ENCODE measurements around the gene SECISBP2L. TPM values are rescaled to one million over a fixed set of nuclear protein-coding genes. Genes with fewer than 3 reads are reported as not detected.

Gene SECISBP2L
- total and polyA plus RNA-seq, 2 of the 4 experiments (the other 2 are of a cell fraction), result 13.1 to 34.1 TPM

- H3K79me1 ChIP-seq (ENCODE audit: low read depth in 1 of 2, low read length in 2 of 2), result peaks cover 6 to 42% of the 10 kb centered on the region in 2 experiments; a peak in 3 of 4 replicates
- no peaks in the 10 kb centered on the region; the same call in 1 of the 2 replicates for H3K36me3 ChIP-seq (ENCODE audit: control insufficient read depth, insufficient read depth, low read length)
- no peak overlapping the region for H2BK120ac ChIP-seq (ENCODE audit: low read depth, low read length)
- DNase-seq (no peak), ATAC-seq (ENCODE audit: low read depth) (no peak)
- no peak overlapping the region; the same call in 1 of the 2 replicates for H2BK20ac ChIP-seq (ENCODE audit: low read depth, low read length)
- in situ Hi-C loops (cut with MboI; ENCODE audit: low sequenced_read_pairs), result loop anchor here (25.0 kb wide), 1 partner anchor 594 kb away; no protein-coding TSS in a partner anchor
- no peak overlapping the region for H3K23ac ChIP-seq (ENCODE audit: low read depth, low read length)
- H3K4me3 ChIP-seq (ENCODE audit: insufficient read depth, low read depth, low read length), result no peak overlapping the region
- no peak overlapping the region for H2AK9ac ChIP-seq (replicated peaks; ENCODE audit: low read depth, low read length, poor library complexity)
- no peak overlapping the region for H3K4me2 ChIP-seq (ENCODE audit: low read depth, low read length)
- no peak for TF ChIP-seq USF2 (IDR thresholded peaks at IDR 0.05; ENCODE audit: low read depth, low read length)
- TF ChIP-seq RCOR1 (IDR thresholded peaks at IDR 0.05; ENCODE audit: insufficient replicate concordance, low read length), result no peak
- no peak for TF ChIP-seq FOS (IDR thresholded peaks at IDR 0.05; ENCODE audit: low read depth, low read length)
- H3K9me1 ChIP-seq (ENCODE audit: insufficient read depth, low read length), result peaks cover 12% of the 10 kb centered on the region; the same call in 1 of the 2 replicates
- peak overlapping the region; percentile 58; the same call in 1 of the 3 replicates for H2BK15ac ChIP-seq (ENCODE audit: low read depth, low read length)
- H2BK5ac ChIP-seq (ENCODE audit: low read depth, low read length, poor library complexity, severe bottlenecking), result no peak overlapping the region
- ChIA-PET CTCF (no interaction called here), POLR2A (ENCODE audit: unreplicated experiment) (no interaction called here)
- peak overlapping the region; percentile 17; the same call in 1 of the 2 replicates for H3K4ac ChIP-seq (ENCODE audit: low read depth, low read length)
- 67% methylated on average over 1 of the region's 3 CpGs; no CpG with 5 or more reads in 1 of the 2 experiments for WGBS, 2 experiments (ENCODE audit: extremely low coverage in 2 of 2, insufficient read length in 1 of 2)
- no peak overlapping the region for H3K9ac ChIP-seq (ENCODE audit: low read depth, low read length)
- H3K27me3 ChIP-seq (ENCODE audit: control insufficient read depth, insufficient read depth, low read length), result no peaks in the 10 kb centered on the region
- H3K4me1 ChIP-seq (ENCODE audit: control insufficient read depth, insufficient read depth, low read length), result peaks cover 5% of the 10 kb centered on the region
- H4K5ac ChIP-seq (ENCODE audit: low read depth, low read length), result no peak overlapping the region
- H3K14ac ChIP-seq (replicated peaks; ENCODE audit: low read depth, low read length), result no peak overlapping the region
- no peak overlapping the region for H3K56ac ChIP-seq (ENCODE audit: extremely low read depth, insufficient read depth, low read length)
- dilution Hi-C loops (cut with HindIII; ENCODE audit: low sequenced_read_pairs, unreplicated experiment), result no loop called here
- no peaks in the 10 kb centered on the region for H4K20me1 ChIP-seq (ENCODE audit: insufficient read depth, low read length)
- H2AFZ ChIP-seq (replicated peaks; ENCODE audit: low read length, poor library complexity), result no peak overlapping the region
- no TSS peak for BruUV-seq (replicated peaks)
- H3K18ac ChIP-seq (ENCODE audit: low read depth, low read length), result no peak overlapping the region; the same call in 1 of the 2 replicates
- H4K8ac ChIP-seq (ENCODE audit: low read depth in 2 of 2, low read length in 2 of 2), result no peak overlapping the region
- H3K27ac ChIP-seq (ENCODE audit: insufficient read depth, low read length), result no peak overlapping the region
- intact Hi-C loops (cut with micrococcal nuclease), result no loop called here
- H3K9me3 ChIP-seq (ENCODE audit: control insufficient read depth, insufficient read depth, low read length), result no peaks in the 10 kb centered on the region
- H4K91ac ChIP-seq (ENCODE audit: insufficient read depth, low read depth, low read length), result no peak overlapping the region
- no peak overlapping the region for H2AK5ac ChIP-seq (ENCODE audit: low read depth, low read length)
Observed at GRCh38 chr15:48955967-48956366, 90.3 kb downstream of the SECISBP2L start.
